ENCODE measurements around the gene BCAP29. TPM values are rescaled to one million over a fixed set of nuclear protein-coding genes. Genes with fewer than 3 reads are reported as not detected.

BCAP29 gene
- total and polyA plus RNA-seq, 2 experiments from 2014 or later = 35.9 to 44.2 TPM

DNA sequence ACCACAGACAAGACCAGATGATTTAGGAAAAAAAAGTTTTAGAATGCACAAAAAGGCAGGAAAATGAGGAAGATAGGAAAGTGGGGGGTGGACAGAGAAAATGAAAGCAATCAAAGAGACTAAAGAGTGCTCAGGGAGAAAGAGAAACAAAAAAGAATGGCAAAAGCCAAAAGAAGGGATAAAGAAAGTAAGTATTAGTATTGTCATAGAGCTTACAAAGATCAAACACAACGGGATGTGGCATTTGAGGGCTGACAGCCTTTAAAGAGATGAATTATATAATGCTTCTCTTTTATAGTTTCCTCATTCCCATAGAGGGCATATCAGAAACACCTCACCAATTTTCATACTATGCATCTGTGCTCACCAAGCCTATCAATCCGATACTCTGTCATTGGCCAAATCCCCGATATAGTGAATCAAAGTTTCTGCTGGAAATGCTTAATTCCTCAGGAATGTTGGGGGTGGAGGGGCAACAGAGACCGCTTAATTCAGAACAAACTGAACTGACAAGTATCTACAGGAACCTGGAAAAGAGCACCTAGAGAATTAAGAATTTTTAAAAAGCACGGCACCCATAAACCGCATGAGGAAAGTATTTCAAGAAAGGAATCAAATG, 19.0 kb upstream of the BCAP29 start:
- DNase-seq (ENCODE audit: low read depth in 1 of 2, low spot score in 1 of 2) = no peak
- Histone ChIP-seq H3K27me3 (no peaks in the 10 kb centered on the region), H3K4me1 (ENCODE audit: low read depth) (peaks cover 8% of the 10 kb centered on the region), H3K27ac (no peak overlapping the region), H3K4me3 (no peak overlapping the region), H3K36me3 (peaks cover 3% of the 10 kb centered on the region), H3K9me3 (ENCODE audit: low read depth) (no peaks in the 10 kb centered on the region)
- TF ChIP-seq, protein P1, sequence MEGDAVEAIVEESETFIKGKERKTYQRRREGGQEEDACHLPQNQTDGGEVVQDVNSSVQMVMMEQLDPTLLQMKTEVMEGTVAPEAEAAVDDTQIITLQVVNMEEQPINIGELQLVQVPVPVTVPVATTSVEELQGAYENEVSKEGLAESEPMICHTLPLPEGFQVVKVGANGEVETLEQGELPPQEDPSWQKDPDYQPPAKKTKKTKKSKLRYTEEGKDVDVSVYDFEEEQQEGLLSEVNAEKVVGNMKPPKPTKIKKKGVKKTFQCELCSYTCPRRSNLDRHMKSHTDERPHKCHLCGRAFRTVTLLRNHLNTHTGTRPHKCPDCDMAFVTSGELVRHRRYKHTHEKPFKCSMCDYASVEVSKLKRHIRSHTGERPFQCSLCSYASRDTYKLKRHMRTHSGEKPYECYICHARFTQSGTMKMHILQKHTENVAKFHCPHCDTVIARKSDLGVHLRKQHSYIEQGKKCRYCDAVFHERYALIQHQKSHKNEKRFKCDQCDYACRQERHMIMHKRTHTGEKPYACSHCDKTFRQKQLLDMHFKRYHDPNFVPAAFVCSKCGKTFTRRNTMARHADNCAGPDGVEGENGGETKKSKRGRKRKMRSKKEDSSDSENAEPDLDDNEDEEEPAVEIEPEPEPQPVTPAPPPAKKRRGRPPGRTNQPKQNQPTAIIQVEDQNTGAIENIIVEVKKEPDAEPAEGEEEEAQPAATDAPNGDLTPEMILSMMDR (IDR thresholded peaks at IDR 0.05; ENCODE audit: low read depth, low read length) = no peak

DNA sequence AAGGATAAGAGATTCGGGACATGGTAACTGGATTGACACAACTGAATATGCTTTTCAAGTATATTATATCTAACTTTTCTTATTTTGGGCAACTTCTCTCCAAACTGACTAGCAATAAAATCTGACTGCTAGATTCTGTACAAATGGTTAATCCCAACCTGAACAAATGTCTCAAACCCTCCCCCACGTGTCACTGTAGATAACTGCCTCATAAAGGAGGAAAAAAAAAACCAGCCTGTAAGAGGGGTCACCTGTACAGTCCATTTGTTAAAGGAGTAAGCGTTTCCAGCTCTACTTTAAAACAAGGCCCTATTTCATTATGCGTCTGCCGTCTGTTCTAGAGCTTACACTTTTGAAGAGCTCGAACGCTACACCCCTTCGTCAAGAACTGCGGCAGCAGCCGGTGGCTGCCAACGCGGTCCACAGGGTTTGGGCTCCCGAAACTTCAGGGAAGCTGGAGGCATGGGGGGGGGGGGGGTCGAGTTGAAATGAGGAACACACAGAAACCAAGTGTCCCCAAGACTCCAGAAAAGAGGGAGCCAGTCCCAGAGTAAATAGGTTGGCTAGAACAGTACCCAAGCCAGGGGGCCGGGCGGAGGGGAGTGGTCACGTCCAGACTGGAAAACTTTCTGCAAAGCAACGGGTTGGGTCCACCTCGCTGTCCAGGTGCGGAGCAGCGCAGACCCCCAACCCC, 16.8 kb upstream of the BCAP29 start:
- Histone ChIP-seq H3K9me3 (ENCODE audit: low read depth) (no peaks in the 10 kb centered on the region), H3K27ac (peak overlapping the region; percentile 96), H3K36me3 (no peaks in the 10 kb centered on the region), H3K27me3 (no peaks in the 10 kb centered on the region), H3K4me3 (peak overlapping the region; percentile 78), H3K4me1 (ENCODE audit: low read depth) (peaks cover 8% of the 10 kb centered on the region)
- TF ChIP-seq, protein P1 (IDR thresholded peaks at IDR 0.05; ENCODE audit: low read depth, low read length) = no peak
- no peak for DNase-seq (ENCODE audit: low read depth in 1 of 2, low spot score in 1 of 2)

DNA sequence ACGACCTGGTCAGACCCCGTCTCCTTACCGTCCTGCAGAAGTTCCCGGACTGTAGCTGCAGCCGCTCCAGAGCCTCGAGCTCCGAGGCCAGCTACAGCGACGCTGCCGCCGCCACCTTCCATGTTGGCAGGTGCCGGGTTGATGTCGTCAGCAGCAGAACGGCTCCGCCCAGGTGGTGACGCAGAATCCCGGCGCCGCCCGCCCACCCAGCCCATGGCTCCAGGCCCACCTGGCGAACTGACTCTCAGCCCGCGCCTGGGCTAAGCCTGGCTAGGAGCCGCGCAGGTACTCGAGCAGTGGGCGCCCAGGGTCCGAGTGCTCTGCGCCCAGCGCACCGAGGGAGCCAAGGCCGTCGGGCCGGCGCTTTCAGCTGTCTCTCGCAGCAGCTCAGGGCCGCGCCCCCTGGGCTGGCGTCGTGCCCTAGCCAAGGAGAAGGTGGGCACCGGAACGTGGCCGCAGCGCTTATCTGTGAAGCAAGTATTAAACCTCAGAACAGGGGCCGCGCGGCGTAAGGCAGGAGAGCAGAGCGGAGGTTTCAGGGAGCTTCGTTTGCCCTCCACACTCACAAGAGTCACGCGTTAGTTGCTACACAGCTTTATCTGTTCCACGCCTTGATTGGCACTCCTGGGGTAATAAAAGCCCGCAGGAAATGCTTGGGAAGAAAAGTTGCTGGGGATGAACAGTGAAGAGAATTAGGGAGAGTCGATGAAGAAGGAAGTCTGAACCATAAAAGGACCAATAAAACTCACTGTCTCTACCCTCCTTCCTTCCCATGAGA, 16.1 kb upstream of the BCAP29 start, which contains the start of the genes COG5 and DUS4L:
Gene COG5 (minus strand): TSS at position 146 of the 778 bp plus-strand sequence. CDS start 24 bp downstream, at position 122.
Gene DUS4L (plus strand): TSS at position 197 of the 778 bp plus-strand sequence. CDS start 3,100 bp downstream, outside the sequence.
- peak; percentile 86 to 89 for DNase-seq (ENCODE audit: low read depth in 1 of 2, low spot score in 1 of 2)
- H3K27me3 ChIP-seq = no peaks in the 10 kb centered on the region
- H3K27ac ChIP-seq = peak within 1 kb of the TSS; percentile 96
- TF ChIP-seq, protein P1 (IDR thresholded peaks at IDR 0.05; ENCODE audit: low read depth, low read length) = no peak
- H3K4me1 ChIP-seq (ENCODE audit: low read depth) = peaks cover 8% of the 10 kb centered on the region
- no peaks in the 10 kb centered on the region for H3K36me3 ChIP-seq
- no peaks in the 10 kb centered on the region for H3K9me3 ChIP-seq (ENCODE audit: low read depth)
- peak within 1 kb of the TSS; percentile 78 for H3K4me3 ChIP-seq

DNA sequence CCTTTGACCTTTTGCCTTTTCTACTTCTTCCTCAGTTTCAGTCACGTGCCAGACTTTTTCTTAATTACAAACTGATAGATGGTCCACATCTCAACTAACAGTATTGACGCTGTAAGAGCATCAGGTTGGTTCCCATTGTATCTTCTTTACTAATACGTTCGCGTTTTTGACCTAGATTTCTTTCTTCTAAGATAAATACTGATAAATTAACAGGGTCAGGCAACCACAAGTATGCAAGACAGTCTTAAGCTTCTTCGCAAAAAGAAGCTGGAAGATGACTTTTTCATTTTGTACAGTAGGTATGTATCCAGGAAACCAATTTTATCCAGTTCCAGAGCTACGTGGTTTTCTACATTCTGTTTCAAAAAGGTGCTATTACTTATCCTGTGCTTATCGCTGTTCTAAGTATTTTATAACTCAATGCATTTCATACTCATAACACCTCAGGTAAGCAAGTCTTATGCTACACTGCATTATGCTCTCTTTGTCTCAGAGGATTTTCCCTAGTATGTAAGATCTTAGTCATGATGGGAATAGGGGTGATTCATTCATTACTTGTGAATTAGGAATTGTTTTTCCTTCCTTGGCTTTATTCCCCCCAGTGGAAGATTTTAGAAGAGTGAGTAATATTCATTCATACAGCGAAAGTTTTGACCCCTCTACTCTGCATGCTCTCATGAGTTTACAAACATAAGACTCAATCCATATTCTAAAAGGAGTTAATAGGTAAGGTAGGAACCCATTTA, 15.3 kb upstream of the BCAP29 start:
- TF ChIP-seq, protein P1 (IDR thresholded peaks at IDR 0.05; ENCODE audit: low read depth, low read length) = no peak
- H3K27ac ChIP-seq = peak overlapping the region; percentile 96
- peaks cover 8% of the 10 kb centered on the region for H3K4me1 ChIP-seq (ENCODE audit: low read depth)
- peak in 1 of 2 donors; percentile 62 for DNase-seq (ENCODE audit: low read depth in 1 of 2, low spot score in 1 of 2)
- no peaks in the 10 kb centered on the region for H3K36me3 ChIP-seq
- H3K9me3 ChIP-seq (ENCODE audit: low read depth) = no peaks in the 10 kb centered on the region
- H3K4me3 ChIP-seq = peak overlapping the region; percentile 78
- no peaks in the 10 kb centered on the region for H3K27me3 ChIP-seq

DNA sequence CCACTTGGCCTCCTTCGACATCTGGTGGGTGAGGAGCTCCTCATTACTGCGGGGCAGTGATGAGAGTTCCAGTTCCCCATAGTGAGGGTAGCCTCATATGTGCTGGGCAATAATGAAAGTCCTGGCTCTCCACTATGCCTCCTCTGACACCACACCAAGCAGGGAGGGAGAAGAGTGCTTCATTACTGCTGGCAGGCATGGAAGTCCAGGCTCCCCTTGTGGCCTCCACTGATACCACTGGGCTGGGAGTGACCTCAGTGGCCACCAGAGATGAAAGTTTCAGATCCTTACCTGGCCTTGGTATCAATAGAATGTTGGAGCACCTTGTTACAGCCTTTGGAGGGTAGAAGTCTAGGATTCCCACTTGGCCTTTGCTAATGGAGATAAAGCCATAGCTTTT, 9.7 kb upstream of the BCAP29 start:
- Histone ChIP-seq H3K36me3 (peaks cover 19% of the 10 kb centered on the region), H3K27me3 (no peaks in the 10 kb centered on the region), H3K9me3 (ENCODE audit: low read depth) (no peaks in the 10 kb centered on the region), H3K27ac (no peak overlapping the region), H3K4me3 (no peak overlapping the region), H3K4me1 (ENCODE audit: low read depth) (no peaks in the 10 kb centered on the region)
- no peak for DNase-seq (ENCODE audit: low read depth in 1 of 2, low spot score in 1 of 2)
- TF ChIP-seq, protein P1 (IDR thresholded peaks at IDR 0.05; ENCODE audit: low read depth, low read length) = no peak
